H1 (cell line): ENCODE data around the gene PIANP. TPM values are rescaled to one million over a fixed set of nuclear protein-coding genes. Genes with fewer than 3 reads are reported as not detected.

Experiments used
- MAX ChIP-seq: IDR thresholded peaks from 2 replicates; pipeline ENCODE4 v1.6.1; 2012; ENCODE audit warnings: inconsistent platforms
- polyA plus RNA-seq, 7 experiments: library from polyadenylated mRNA; depleted of rRNA in 3 of 7; stranded (reverse) in 5 of 7; unstranded in 2 of 7; fragments of >200 nt in 5 of 7; fragments of 200-250 nt in 2 of 7; gene quantifications; 1 replicate in 5 of 7; 2 replicates in 1 of 7; 4 replicates in 1 of 7; pipeline versions ENCODE4 v1.2.1 to v1.2.3, GENCODE V29; 2011 to 2013; ENCODE audit warnings: missing spikeins in 2 of 7, mixed read lengths in 2 of 7
- total RNA-seq: library from RNA; stranded (reverse); fragmentation: NEBNext Ultra II Directional; extraction: Animal tissue kit (Norgen Biotek cat#: 25700); gene quantifications from 2 replicates; pipeline ENCODE4 v1.2.1, GENCODE V29; 2021

Gene PIANP
- total and polyA plus RNA-seq, 2 of the 8 experiments (the other 6 are each of a cell fraction or from before 2014, with no cell fraction given) = 6.3 to 9.8 TPM

DNA sequence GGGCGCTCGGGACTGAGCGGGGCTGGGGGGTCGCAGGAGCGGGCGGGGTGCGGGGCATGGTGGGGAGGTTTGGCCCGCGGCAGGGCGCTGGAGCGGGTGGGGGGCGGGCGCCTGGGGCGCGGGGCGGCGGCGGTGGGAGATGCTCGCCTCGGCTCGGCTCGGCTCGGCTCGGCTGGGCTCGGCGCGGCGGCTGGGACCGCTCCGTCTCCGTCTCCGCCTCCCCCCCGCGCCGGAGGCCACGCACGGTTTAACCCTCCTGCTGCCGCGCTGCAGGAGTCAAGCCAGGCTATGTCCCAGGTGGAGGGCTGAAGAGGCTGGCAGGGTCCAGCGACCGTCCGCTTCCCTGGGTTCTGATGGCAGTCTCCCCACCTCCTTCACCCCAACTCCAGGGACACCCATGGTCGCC, at the start of gene PIANP (continued):
- no peak; the same call in 1 of the 2 replicates for TF ChIP-seq MAX
